ENCODE results near the gene PCSK1. TPM values are rescaled to one million over a fixed set of nuclear protein-coding genes. Genes with fewer than 3 reads are reported as not detected.

The PCSK1 gene
- total RNA-seq, 1 donor from 2014 or later: 0.41 TPM

- no peaks in the 10 kb centered on the region for H3K36me3 Mint-ChIP-seq (ENCODE audit: low read depth, unreplicated experiment)
- no peaks in the 10 kb centered on the region for H3K9me3 Mint-ChIP-seq (ENCODE audit: unreplicated experiment)
- no peak overlapping the region for H3K4me3 Mint-ChIP-seq (ENCODE audit: unreplicated experiment)
- H3K4me1 Mint-ChIP-seq (ENCODE audit: unreplicated experiment): peaks cover 4% of the 10 kb centered on the region
- no peak for TF ChIP-seq CTCF (IDR thresholded peaks at IDR 0.05; ENCODE audit: unreplicated experiment)
- H3K27me3 Mint-ChIP-seq (ENCODE audit: unreplicated experiment): no peaks in the 10 kb centered on the region
- DNase-seq (ENCODE audit: low spot score): no peak
- no peak overlapping the region for H3K27ac Mint-ChIP-seq (ENCODE audit: unreplicated experiment)
These were observed 82.4 kb downstream of the PCSK1 start for GRCh38 chr5:96350678-96351077.

- Mint-ChIP-seq H3K4me1 (ENCODE audit: unreplicated experiment) (peaks cover 4% of the 10 kb centered on the region), H3K36me3 (ENCODE audit: low read depth, unreplicated experiment) (no peaks in the 10 kb centered on the region), H3K27me3 (ENCODE audit: unreplicated experiment) (no peaks in the 10 kb centered on the region), H3K27ac (ENCODE audit: unreplicated experiment) (no peak overlapping the region), H3K4me3 (ENCODE audit: unreplicated experiment) (no peak overlapping the region), H3K9me3 (ENCODE audit: unreplicated experiment) (no peaks in the 10 kb centered on the region)
- TF ChIP-seq CTCF (IDR thresholded peaks at IDR 0.05; ENCODE audit: unreplicated experiment): no peak
- DNase-seq (ENCODE audit: low spot score): no peak
These were observed 84.5 kb downstream of the PCSK1 start for GRCh38 chr5:96348536-96348935.

- no peak for DNase-seq (ENCODE audit: low spot score)
These were observed 85.4 kb downstream of the PCSK1 start for GRCh38 chr5:96347502-96348292.

GRCh38 chr5:96344678-96345577, 88.1 kb downstream of the PCSK1 start:
- peak; percentile 60 for TF ChIP-seq CTCF (IDR thresholded peaks at IDR 0.05; ENCODE audit: unreplicated experiment)
- H3K27me3 Mint-ChIP-seq (ENCODE audit: unreplicated experiment): no peaks in the 10 kb centered on the region
- no peaks in the 10 kb centered on the region for H3K4me1 Mint-ChIP-seq (ENCODE audit: unreplicated experiment)
- no peaks in the 10 kb centered on the region for H3K9me3 Mint-ChIP-seq (ENCODE audit: unreplicated experiment)
- no peak overlapping the region for H3K27ac Mint-ChIP-seq (ENCODE audit: unreplicated experiment)
- H3K4me3 Mint-ChIP-seq (ENCODE audit: unreplicated experiment): no peak overlapping the region
- no peaks in the 10 kb centered on the region for H3K36me3 Mint-ChIP-seq (ENCODE audit: low read depth, unreplicated experiment)
- peak; percentile 35 for DNase-seq (ENCODE audit: low spot score)

More at GRCh38 chr5:96347502-96348292, 85.4 kb downstream of the PCSK1 start:
- Mint-ChIP-seq H3K27me3 (ENCODE audit: unreplicated experiment) (no peaks in the 10 kb centered on the region), H3K36me3 (ENCODE audit: low read depth, unreplicated experiment) (no peaks in the 10 kb centered on the region), H3K4me3 (ENCODE audit: unreplicated experiment) (no peak overlapping the region), H3K4me1 (ENCODE audit: unreplicated experiment) (peaks cover 4% of the 10 kb centered on the region), H3K27ac (ENCODE audit: unreplicated experiment) (no peak overlapping the region), H3K9me3 (ENCODE audit: unreplicated experiment) (no peaks in the 10 kb centered on the region)
- TF ChIP-seq CTCF (IDR thresholded peaks at IDR 0.05; ENCODE audit: unreplicated experiment): no peak

Measured in endothelial cell (in vitro differentiated cells).